ENCODE data around the gene ELOA. TPM values are rescaled to one million over a fixed set of nuclear protein-coding genes. Genes with fewer than 3 reads are reported as not detected.

ELOA gene
- total and polyA plus RNA-seq, 9 of the 15 experiments (the other 6 are each of a cell fraction or from before 2014, with no cell fraction given): 31.9 to 98.6 (median 61.3) TPM

DNA sequence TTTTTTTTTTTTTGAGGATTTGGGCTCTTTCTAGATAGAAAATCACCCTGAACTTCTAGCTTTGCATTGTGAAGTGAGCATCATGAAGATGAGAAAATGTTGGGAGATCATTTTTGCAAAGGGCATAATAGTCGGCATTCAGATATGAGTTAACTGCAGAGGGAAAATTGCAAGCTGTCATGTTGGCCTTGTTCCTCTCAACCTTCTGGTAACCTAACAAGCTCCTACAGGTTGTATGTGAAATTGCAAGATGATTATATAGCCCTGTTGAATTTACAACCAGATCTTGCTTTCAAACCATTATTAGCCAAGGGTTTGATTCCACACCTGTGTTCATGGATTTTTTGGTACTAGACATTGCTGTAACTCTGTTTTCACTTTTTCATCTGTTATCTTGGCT, 2.2 kb downstream of the ELOA start:
- peak overlapping the region in 1 of 2 experiments; percentile 82; a peak in 1 of 4 replicates for H3K9ac ChIP-seq (ENCODE audit: insufficient read depth in 1 of 2, low read depth in 2 of 2, low read length in 2 of 2)
- peak; percentile 80 for TF ChIP-seq MAFG (tag; conservative IDR thresholded peaks at IDR 0.05)
- TF ChIP-seq MAFK (IDR thresholded peaks at IDR 0.05; ENCODE audit: low read length): peak; percentile 68
- TF ChIP-seq, protein P1, sequence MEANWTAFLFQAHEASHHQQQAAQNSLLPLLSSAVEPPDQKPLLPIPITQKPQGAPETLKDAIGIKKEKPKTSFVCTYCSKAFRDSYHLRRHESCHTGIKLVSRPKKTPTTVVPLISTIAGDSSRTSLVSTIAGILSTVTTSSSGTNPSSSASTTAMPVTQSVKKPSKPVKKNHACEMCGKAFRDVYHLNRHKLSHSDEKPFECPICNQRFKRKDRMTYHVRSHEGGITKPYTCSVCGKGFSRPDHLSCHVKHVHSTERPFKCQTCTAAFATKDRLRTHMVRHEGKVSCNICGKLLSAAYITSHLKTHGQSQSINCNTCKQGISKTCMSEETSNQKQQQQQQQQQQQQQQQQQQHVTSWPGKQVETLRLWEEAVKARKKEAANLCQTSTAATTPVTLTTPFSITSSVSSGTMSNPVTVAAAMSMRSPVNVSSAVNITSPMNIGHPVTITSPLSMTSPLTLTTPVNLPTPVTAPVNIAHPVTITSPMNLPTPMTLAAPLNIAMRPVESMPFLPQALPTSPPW (CRISPR knock-in tag; IDR thresholded peaks at IDR 0.05): 0 out of 2 replicates have a peak, but pooled peaks have one; percentile 20
- TF ChIP-seq, protein P2, sequence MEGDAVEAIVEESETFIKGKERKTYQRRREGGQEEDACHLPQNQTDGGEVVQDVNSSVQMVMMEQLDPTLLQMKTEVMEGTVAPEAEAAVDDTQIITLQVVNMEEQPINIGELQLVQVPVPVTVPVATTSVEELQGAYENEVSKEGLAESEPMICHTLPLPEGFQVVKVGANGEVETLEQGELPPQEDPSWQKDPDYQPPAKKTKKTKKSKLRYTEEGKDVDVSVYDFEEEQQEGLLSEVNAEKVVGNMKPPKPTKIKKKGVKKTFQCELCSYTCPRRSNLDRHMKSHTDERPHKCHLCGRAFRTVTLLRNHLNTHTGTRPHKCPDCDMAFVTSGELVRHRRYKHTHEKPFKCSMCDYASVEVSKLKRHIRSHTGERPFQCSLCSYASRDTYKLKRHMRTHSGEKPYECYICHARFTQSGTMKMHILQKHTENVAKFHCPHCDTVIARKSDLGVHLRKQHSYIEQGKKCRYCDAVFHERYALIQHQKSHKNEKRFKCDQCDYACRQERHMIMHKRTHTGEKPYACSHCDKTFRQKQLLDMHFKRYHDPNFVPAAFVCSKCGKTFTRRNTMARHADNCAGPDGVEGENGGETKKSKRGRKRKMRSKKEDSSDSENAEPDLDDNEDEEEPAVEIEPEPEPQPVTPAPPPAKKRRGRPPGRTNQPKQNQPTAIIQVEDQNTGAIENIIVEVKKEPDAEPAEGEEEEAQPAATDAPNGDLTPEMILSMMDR (IDR thresholded peaks at IDR 0.05 in 2 of 3, conservative IDR thresholded peaks at IDR 0.05 in 1 of 3; ENCODE audit: insufficient read depth in 2 of 3, low read depth in 1 of 3, low read length in 3 of 3): peak; percentile 45 to 57 (median 56); a peak in 5 of 6 replicates
- TF ChIP-seq, protein P3, sequence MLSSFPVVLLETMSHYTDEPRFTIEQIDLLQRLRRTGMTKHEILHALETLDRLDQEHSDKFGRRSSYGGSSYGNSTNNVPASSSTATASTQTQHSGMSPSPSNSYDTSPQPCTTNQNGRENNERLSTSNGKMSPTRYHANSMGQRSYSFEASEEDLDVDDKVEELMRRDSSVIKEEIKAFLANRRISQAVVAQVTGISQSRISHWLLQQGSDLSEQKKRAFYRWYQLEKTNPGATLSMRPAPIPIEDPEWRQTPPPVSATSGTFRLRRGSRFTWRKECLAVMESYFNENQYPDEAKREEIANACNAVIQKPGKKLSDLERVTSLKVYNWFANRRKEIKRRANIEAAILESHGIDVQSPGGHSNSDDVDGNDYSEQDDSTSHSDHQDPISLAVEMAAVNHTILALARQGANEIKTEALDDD (IDR thresholded peaks at IDR 0.05): peak; percentile 67
- TF ChIP-seq FOXA3 (CRISPR knock-in tag; conservative IDR thresholded peaks at IDR 0.05 in 1 of 2, IDR thresholded peaks at IDR 0.05 in 1 of 2): no peak
- TF ChIP-seq ZNF316 (IDR thresholded peaks at IDR 0.05): peak; percentile 90
- no peak for TF ChIP-seq XRCC5 (IDR thresholded peaks at IDR 0.05; ENCODE audit: low read depth, low read length)
- TF ChIP-seq ADNP (tag; IDR thresholded peaks at IDR 0.05): no peak
- peak; percentile 58 for TF ChIP-seq MAFF (IDR thresholded peaks at IDR 0.05; ENCODE audit: low read length)
- TF ChIP-seq SPI1 (IDR thresholded peaks at IDR 0.05; ENCODE audit: borderline replicate concordance, low read depth, low read length): no peak
- no peak for TF ChIP-seq PCBP1 (IDR thresholded peaks at IDR 0.05; ENCODE audit: low read depth, low read length, poor library complexity, severe bottlenecking)
- TF ChIP-seq, protein P4, sequence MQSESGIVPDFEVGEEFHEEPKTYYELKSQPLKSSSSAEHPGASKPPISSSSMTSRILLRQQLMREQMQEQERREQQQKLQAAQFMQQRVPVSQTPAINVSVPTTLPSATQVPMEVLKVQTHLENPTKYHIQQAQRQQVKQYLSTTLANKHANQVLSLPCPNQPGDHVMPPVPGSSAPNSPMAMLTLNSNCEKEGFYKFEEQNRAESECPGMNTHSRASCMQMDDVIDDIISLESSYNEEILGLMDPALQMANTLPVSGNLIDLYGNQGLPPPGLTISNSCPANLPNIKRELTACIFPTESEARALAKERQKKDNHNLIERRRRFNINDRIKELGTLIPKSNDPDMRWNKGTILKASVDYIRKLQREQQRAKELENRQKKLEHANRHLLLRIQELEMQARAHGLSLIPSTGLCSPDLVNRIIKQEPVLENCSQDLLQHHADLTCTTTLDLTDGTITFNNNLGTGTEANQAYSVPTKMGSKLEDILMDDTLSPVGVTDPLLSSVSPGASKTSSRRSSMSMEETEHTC (IDR thresholded peaks at IDR 0.05): no peak
- TF ChIP-seq C11orf30 (IDR thresholded peaks at IDR 0.05; ENCODE audit: low read depth): peak; percentile 84
- no peak for TF ChIP-seq POLR2AphosphoS5 (IDR thresholded peaks at IDR 0.05; ENCODE audit: control insufficient read depth, insufficient read depth, low read depth, low read length)
- peak in 1 of 2 experiments; percentile 22; a peak in 2 of 4 replicates for TF ChIP-seq RAD21 (CRISPR knock-in tag; conservative IDR thresholded peaks at IDR 0.05 in 1 of 2, IDR thresholded peaks at IDR 0.05 in 1 of 2)
- no peak for TF ChIP-seq DACH1 (IDR thresholded peaks at IDR 0.05; ENCODE audit: partially characterized antibody)

More for the DNA sequence above, 2.2 kb downstream of the ELOA start:
- POLR2A ChIA-PET: interaction anchor here (0.6 to 3.4 kb wide), 17 partner anchors 9 to 1102 kb away, joined by 3 to 15 read pairs (median 3); partner anchors contain the start of genes C1QC, PNRC2 and RPL11
- Histone ChIP-seq H3K27ac (ENCODE audit: extremely low read depth, low read depth, low read length) (no peak overlapping the region), H3K4me3 (peak overlapping the region; percentile 96; the same call in 1 of the 2 replicates), H3K36me3 (ENCODE audit: control insufficient read depth, insufficient read depth, low read length) (peaks cover 54% of the 10 kb centered on the region), H4K20me1 (replicated peaks; ENCODE audit: control insufficient read depth, insufficient read depth, low read length) (peaks cover 30% of the 10 kb centered on the region), H3K9me1 (ENCODE audit: control insufficient read depth, insufficient read depth, low read length) (no peaks in the 10 kb centered on the region), H3K27me3 (ENCODE audit: control insufficient read depth in 2 of 2, insufficient read depth in 2 of 2, low read length in 2 of 2) (no peaks in the 10 kb centered on the region), H2AFZ (ENCODE audit: low read depth, low read length) (no peak overlapping the region), H3K4me1 (replicated peaks in 1 of 2; ENCODE audit: control insufficient read depth in 2 of 2, insufficient read depth in 2 of 2, low read length in 2 of 2) (peaks cover 23 to 36% of the 10 kb centered on the region in 2 experiments), H3K4me2 (ENCODE audit: insufficient read depth, low read length) (peak overlapping the region; percentile 15; the same call in 1 of the 2 replicates), H3K79me2 (ENCODE audit: control insufficient read depth, insufficient read depth, low read length) (peaks cover 81% of the 10 kb centered on the region), H3K9me3 (replicated peaks; ENCODE audit: control insufficient read depth, insufficient read depth, low read depth, low read length) (no peaks in the 10 kb centered on the region)
- 50% methylated on average over 1 of the region's 1 CpG for WGBS (ENCODE audit: insufficient coverage, low coverage, missing lambda C conversion rate)
- CTCF ChIA-PET (ENCODE audit: low intra/inter-chr PET ratio): interaction anchor here (0.7 kb wide), 2 partner anchors 17 to 1284 kb away, joined by 3 to 7 read pairs; no protein-coding TSS in a partner anchor
- in situ Hi-C loops (cut with MboI) (no loop called here), intact Hi-C loops (cut with micrococcal nuclease) (no loop called here)
- ATAC-seq (peak; percentile 38), DNase-seq (ENCODE audit: extremely low read depth in 1 of 4, low spot score in 3 of 4) (peak; percentile 50 to 64 (median 58)), FAIRE-seq (peak; percentile 51)
- BruUV-seq (replicated peaks): no TSS peak

Data from K562 (cell line).